Stimulated activated CD8-positive, alpha-beta memory T cell treated with anti-CD3 and anti-CD28 coated beads, Interleukin-12 subunit alpha, Interleukin-12 subunit beta, amount 100 ng/mL, for 1 hour (primary cell): ENCODE results near the gene TPSB2.
"Not testable (repeated sequence)": the region's sequence is repeated elsewhere in the genome, so short reads cannot be mapped to it uniquely, and the experiment has no call there.

Experiments
- DNase-seq: peaks from one replicate; pipeline ENCODE4 v3.0.0-alpha.2; 2020; ENCODE audit warnings: low read depth

The TPSB2 gene

GRCh38 chr16:1199347-1200013 lies 30.5 kb downstream of the TPSB2 start:
- DNase-seq = no peak

DNA sequence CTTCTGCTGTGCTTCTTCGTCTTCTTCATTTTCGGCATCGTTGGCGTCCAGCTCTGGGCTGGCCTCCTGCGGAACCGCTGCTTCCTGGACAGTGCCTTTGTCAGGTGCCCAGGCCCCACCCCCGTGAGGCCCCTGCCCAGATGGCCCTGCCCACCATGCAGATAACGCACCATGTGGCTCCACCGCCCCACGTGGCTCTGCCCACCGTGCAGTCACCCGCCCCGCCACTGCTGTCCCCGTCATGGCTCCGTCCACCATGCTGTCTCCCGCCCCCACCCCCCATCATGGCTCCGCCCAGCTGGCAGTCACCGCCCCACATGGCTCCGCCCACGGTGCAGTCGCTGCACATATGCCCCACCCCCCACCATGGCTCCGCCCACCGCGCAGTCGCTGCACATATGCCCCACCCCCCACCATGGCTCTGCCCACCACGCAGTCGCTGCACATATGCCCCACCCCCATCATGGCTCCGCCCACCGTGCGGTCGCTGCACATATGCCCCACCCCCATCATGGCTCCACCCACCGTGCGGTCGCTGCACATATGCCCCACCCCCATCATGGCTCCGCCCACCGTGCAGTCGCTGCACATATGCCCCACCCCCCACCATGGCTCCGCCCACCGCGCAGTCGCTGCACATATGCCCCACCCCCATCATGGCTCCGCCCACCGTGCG lies 31.2 kb downstream of the TPSB2 start:
- not testable (repeated sequence) for DNase-seq

- no peak for DNase-seq
These were observed 31.8 kb downstream of the TPSB2 start for GRCh38 chr16:1198194-1198593.

DNA sequence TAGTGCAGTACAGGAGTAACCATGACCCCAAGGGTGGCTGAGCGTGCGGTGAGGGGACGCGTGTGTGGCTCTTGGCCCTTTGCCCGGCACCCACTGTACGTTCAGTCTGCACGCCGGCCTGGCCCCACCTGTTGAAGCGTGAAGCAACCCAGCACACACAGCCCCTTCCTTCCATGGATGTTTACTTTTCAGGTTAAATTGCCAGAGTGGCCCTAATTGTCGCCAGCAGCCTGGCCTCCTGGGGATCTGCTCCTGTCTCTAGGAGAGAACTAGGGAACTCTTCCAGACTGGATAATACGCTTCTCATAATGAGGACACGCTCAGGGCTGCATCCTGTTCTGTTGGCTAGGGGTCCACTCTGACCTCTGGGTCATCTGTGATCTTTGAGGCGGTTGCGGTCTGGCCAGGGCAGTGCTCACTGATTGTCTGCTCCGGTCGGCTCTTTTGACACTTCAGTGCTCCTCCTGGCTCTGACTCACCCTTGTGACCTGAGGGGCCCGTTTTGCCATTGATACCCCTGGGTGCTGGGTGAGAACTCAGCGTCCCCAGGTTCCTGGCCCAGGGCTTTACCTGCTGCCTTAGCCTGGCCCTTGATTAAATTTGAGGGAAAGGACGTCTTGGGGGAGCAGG lies 32.6 kb downstream of the TPSB2 start:
- DNase-seq = no peak

GRCh38 chr16:1196494-1196893 lies 33.5 kb downstream of the TPSB2 start:
- no peak for DNase-seq

GRCh38 chr16:1195393-1195666 lies 34.7 kb downstream of the TPSB2 start:
- DNase-seq = no peak

DNA sequence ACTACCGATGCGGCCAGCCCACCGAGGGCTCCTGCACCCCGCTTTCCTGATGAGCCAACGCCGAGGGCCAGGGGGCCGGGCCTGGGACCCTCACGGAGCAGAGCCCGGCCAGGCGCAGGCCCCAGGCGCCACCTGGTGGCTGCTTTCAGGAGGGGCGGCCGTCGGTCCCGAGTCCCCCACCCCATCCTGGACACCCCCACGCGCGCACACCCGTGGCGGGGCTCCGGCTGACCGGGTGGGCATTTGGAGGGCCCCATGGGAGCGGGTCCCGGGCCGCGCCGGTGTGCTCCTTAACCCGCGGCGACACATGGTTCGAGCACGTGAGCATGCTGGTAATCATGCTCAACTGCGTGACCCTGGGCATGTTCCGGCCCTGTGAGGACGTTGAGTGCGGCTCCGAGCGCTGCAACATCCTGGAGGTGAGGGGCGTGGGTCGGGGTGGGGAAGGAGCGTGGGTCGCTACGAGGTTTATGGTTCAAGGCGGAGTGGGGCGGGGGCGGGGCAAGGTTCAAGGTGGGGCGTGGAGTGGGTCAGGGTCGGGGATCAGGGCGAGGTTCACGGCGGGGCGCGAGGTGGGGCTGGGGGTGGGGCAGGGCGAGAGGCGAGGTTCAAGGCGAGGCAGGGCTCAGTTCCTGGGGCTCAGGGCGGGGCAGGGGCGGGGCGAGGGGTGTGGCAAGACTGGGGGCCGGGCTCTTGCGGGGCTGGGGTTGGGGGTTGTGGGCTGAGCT lies 35.2 kb downstream of the TPSB2 start:
- no peak for DNase-seq

GRCh38 chr16:1193825-1194581 lies 36.0 kb downstream of the TPSB2 start:
- DNase-seq = no peak

DNA sequence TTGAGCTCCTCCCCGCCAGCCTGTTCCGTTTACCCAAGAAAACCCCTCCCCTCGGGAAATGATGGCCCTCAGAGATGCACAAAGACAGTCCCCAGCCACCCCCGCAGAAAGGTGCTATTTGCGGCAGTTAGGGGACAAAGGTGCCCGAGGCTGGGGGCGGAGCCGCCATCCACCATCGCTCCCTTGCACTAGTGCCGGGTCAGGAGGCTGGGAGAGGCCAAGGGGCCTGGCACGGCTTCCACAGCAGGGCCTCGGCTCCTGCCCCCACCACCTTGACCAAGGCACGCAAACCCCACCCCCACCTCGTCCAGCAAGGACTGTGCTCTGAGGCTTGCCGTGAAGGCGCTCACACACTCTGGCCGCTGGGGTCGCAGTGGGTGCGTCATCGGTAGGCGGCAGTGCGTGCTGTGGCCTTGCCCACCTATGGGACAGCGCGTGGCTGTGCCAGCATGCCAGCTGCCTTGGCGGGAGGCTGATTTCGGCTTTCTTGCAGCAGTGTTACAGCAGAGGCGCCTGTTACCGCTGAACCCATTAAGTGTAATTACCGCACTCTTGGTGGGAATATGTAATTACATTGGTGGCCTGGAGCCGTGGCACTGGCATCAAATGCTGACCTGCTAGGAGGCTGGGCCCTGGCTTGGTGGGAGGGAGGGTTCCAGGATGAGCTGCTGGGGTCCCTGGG lies 36.7 kb downstream of the TPSB2 start:
- DNase-seq = no peak

DNA sequence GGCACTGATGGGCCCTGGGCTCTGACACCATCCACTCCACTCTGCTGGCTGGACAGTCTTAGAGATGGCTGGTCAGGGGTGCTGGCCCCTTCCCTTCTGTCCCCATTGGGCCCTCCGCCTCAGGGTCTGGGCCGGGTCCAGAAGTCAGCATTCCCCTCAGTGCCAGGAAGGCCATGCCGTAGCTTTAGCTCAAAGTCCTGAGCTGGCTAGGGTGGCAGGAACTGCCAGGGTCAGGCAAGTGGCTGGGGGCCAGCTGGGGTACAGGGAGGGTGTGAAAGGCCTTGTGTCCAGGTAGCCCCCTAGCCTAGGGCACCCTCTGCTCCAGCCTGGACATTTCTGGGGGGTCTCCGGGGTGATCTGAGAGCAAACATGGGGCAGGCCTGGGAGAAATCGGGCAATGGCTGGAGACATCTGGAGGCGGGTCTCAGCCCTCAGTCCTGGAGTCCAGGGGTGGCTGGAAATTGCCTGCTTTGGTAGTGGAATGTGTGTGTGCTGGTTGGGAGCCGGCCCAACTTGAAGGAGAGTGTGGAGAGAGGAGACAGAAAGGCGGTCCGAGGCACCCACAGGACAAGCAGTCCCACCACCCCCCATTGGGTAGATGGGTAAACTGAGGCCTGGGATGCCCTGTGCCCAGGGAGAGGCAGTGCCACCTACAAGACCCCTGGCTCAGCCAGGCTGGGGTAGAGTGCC lies 37.5 kb downstream of the TPSB2 start:
- DNase-seq = no peak

GRCh38 chr16:1190789-1191188 lies 39.2 kb downstream of the TPSB2 start:
- not testable (repeated sequence) for DNase-seq

DNA sequence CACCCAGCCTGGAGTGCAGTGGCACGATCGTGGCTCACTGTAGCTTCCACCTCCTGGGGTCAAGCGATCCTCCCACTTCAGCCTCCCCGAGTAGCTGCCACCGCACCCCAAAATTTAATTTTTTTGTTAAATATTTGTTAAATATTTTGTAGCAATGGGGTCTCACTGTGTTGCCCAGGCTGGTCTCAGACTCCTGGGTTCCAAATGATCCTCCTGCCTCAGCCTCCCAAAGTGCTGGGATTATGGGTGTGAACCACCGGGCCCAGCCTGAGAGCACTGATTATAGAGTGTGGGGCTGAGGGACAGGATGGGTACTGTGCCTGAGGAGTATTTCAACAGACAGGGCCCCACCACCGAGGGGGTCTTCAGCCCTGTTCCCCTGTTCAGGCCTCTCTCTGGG lies 40.5 kb downstream of the TPSB2 start:
- DNase-seq = no peak

GRCh38 chr16:1188432-1189189 lies 41.4 kb downstream of the TPSB2 start:
- DNase-seq = peak; percentile 12

DNA sequence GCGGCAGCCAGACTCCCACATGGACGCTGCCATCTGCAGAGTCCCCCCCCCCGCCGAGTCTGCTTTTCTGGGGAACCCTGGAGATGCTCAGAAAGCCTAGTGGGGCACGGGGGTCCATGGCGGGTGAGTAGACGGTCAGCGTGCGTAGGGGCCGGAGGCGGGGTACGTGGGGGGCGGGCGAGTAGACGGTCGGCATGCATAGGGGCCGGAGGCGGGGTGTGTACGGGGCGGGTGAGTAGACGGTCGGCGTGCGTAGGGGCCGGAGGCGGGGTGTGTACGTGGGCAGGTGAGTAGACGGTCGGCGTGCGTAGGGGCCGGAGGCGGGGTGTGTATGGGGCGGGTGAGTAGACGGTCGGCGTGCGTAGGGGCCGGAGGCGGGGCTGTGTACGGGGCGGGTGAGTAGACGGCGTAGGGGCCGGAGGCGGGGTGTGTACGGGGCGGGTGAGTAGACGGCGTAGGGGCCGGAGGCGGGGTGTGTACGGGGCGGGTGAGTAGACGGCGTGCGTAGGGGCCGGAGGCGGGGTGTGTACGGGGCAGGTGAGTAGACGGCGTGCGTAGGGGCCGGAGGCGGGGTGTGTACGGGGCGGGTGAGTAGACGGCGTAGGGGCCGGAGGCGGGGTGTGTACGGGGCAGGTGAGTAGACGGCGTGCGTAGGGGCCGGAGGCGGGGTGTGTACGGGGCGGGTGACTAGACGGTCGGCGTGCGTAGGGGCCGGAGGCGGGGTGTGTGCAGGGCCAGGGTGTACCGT lies 44.4 kb downstream of the TPSB2 start:
- DNase-seq = not testable (repeated sequence)

- DNase-seq = no peak
These were observed 45.0 kb downstream of the TPSB2 start for GRCh38 chr16:1184980-1185379.

DNA sequence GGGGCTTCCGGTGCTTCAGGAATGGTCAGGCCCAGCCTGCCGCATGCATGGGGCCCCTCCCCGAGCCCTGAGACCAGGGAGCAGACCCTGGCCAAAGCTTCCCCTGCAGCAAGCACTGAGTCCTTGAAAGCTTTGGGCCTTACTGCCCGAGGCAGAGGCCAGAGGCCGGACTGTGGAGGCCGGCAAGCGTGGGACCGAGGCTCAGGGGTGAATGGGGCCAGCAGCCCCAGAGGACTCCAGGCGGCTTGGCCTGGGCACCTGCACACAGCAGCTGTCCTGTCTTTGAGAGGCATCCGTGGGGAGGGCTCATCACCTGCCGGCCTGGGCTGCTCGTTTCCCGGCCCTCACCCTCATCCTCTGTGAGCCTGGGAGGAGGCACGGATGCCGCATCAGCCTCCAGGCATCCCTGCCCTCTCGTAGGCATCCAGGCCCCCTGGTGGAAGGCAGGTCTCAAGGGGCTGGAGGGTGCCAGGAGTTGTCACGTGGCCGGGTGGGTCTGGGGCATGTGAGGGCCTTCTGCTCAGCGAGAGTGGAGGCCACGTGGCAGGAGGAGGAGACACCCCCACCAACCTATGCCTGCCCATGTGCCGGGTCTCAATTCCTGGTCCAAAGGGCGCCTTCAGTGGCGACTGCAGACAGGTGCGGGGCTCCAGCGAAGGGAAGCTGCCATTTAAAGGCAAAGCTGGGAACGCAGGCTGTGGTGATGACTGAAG lies 45.7 kb downstream of the TPSB2 start:
- DNase-seq = no peak

GRCh38 chr16:1182950-1183907 lies 46.8 kb downstream of the TPSB2 start:
- DNase-seq = no peak

DNA sequence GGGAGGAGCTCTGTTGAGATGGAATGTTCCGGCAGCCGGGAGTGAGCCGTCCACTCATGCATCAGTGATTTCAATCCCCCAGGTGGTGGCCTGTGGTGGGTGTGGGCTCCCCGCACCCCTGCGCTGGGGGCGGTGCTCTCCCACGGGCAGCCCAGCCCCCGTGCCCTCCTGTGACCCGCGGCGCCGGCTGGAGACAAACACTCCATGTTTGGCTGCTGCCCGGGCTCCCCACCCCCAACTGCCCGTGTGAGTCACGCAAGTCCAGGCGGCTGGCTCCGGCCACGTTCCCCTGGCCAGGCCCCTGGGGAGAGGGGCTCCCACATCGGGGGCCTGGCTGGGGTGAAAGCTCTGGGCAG lies 47.7 kb downstream of the TPSB2 start:
- no peak for DNase-seq
